A549 treated with dexamethasone at 1 μM for 4 hours (cell line): ENCODE results near the gene IZUMO1. TPM values are rescaled to one million over a fixed set of nuclear protein-coding genes. Genes with fewer than 3 reads are reported as not detected.

Source experiments
- total RNA-seq: library from RNA; stranded (reverse); fragments of 200-300 nt; extraction: Qiagen RNA extraction; gene quantifications from 5 replicates; pipeline ENCODE4 v1.2.3, GENCODE V29; 2022

The IZUMO1 gene
- not detected in 5 replicates for total RNA-seq

GRCh38 chr19:48746738-48747575 lies at the start of gene IZUMO1:
Gene IZUMO1, minus strand, starts transcription at chr19:48746909. Its CDS starts 1,050 bp downstream, at chr19:48745859.

GRCh38 chr19:48755084-48755641 lies 8.5 kb upstream of the IZUMO1 start, which contains the start of gene FGF21:
Gene FGF21, plus strand, starts transcription at chr19:48755524. Its CDS starts 713 bp downstream, at chr19:48756237.

GRCh38 chr19:48752496-48753365 lies 6.0 kb upstream of the IZUMO1 start, which contains the start of gene FUT1:
Gene FUT1, minus strand, starts transcription at chr19:48752641. Its CDS starts 1,360 bp downstream, at chr19:48751281.

GRCh38 chr19:48740164-48740972 lies 6.3 kb downstream of the IZUMO1 start, which contains the start of gene RASIP1:
Gene RASIP1, minus strand, starts transcription at chr19:48740610. Its CDS starts 328 bp downstream, at chr19:48740282.

GRCh38 chr19:48719263-48720171 lies 27.2 kb downstream of the IZUMO1 start, which contains the start of gene MAMSTR:
Gene MAMSTR, minus strand, starts transcription at chr19:48719725. Its CDS starts 694 bp downstream, at chr19:48719031.

GRCh38 chr19:48695743-48696352 lies 50.9 kb downstream of the IZUMO1 start, which contains the start of gene FUT2:
Gene FUT2, plus strand, starts transcription at chr19:48695971. Its CDS starts 6,986 bp downstream, at chr19:48702957.

Other genes with a start within 250 kb of the IZUMO1 start
- 2.2 to 5.3 TPM (median 4.8 TPM) in 5 replicates for gene LMTK3, start 235.1 kb downstream of the IZUMO1 start, total RNA-seq
- 11.9 to 18.4 TPM (median 17.2 TPM) in 5 replicates for gene SULT2B1, start 194.7 kb downstream of the IZUMO1 start, total RNA-seq
- 0.08 to 0.11 TPM in 2 of 5 replicates, not detected in the others for gene SPACA4, start 140.2 kb downstream of the IZUMO1 start, total RNA-seq
- gene FAM83E, start 131.8 kb downstream of the IZUMO1 start, total RNA-seq = 0.12 to 0.40 TPM (median 0.18 TPM) in 5 replicates
- 2,904 to 3,740 TPM (median 3,069 TPM) in 5 replicates for gene RPL18, start 127.7 kb downstream of the IZUMO1 start, total RNA-seq
- gene SPHK2, start 127.4 kb downstream of the IZUMO1 start, total RNA-seq = 10.1 to 17.1 TPM (median 15.9 TPM) in 5 replicates
- 1.5 to 2.7 TPM (median 1.7 TPM) in 5 replicates for gene DBP, start 109.5 kb downstream of the IZUMO1 start, total RNA-seq
- gene CA11, start 100.7 kb downstream of the IZUMO1 start, total RNA-seq = 7.6 to 13.1 TPM (median 9.9 TPM) in 5 replicates
- 0.07 to 0.29 TPM (median 0.19 TPM) in 5 replicates for gene NTN5, start 73.9 kb downstream of the IZUMO1 start, total RNA-seq
- gene FUT2, start 50.9 kb downstream of the IZUMO1 start, total RNA-seq = not detected in 5 replicates
- gene MAMSTR, start 27.2 kb downstream of the IZUMO1 start, total RNA-seq = 0.30 to 0.66 TPM (median 0.33 TPM) in 5 replicates
- 0.29 to 0.98 TPM (median 0.54 TPM) in 5 replicates for gene RASIP1, start 6.3 kb downstream of the IZUMO1 start, total RNA-seq
- gene FUT1, start 5.7 kb upstream of the IZUMO1 start, total RNA-seq = 0.07 to 0.11 TPM (median 0.08 TPM) in 5 replicates
- gene FGF21, start 8.6 kb upstream of the IZUMO1 start, total RNA-seq = not detected in 5 replicates
- 48.8 to 56.6 TPM (median 56.3 TPM) in 5 replicates for gene BCAT2, start 64.1 kb upstream of the IZUMO1 start, total RNA-seq
- 12.1 to 15.5 TPM (median 13.1 TPM) in 5 replicates for gene HSD17B14, start 89.6 kb upstream of the IZUMO1 start, total RNA-seq
- 1.3 to 1.5 TPM (median 1.4 TPM) in 5 replicates for gene PLEKHA4, start 121.7 kb upstream of the IZUMO1 start, total RNA-seq
- 76.6 to 102 TPM (median 92.1 TPM) in 5 replicates for gene PPP1R15A, start 125.5 kb upstream of the IZUMO1 start, total RNA-seq
- gene TULP2, start 151.8 kb upstream of the IZUMO1 start, total RNA-seq = not detected in 5 replicates
- 182 to 210 TPM (median 199 TPM) in 5 replicates for gene NUCB1, start 153.4 kb upstream of the IZUMO1 start, total RNA-seq
- 0.62 to 1.5 TPM (median 1.2 TPM) in 5 replicates for gene DHDH, start 186.8 kb upstream of the IZUMO1 start, total RNA-seq
- gene BAX, start 208.0 kb upstream of the IZUMO1 start, total RNA-seq = 254 to 381 TPM (median 326 TPM) in 5 replicates
- 16,748 to 23,741 TPM (median 18,953 TPM) in 5 replicates for gene FTL, start 218.4 kb upstream of the IZUMO1 start, total RNA-seq
- gene GYS1, start 246.4 kb upstream of the IZUMO1 start, total RNA-seq = 17.3 to 24.3 TPM (median 21.1 TPM) in 5 replicates
- gene RUVBL2, start 247.0 kb upstream of the IZUMO1 start, total RNA-seq = 224 to 281 TPM (median 256 TPM) in 5 replicates